IMR-90 (cell line): ENCODE data around the gene MYCBP2. TPM values are rescaled to one million over a fixed set of nuclear protein-coding genes. Genes with fewer than 3 reads are reported as not detected.

ENCODE experiments used
- CTCF ChIP-seq: conservative IDR thresholded peaks from 2 replicates; pipeline ENCODE4 v1.5.1; 2012; ENCODE audit warnings: mild to moderate bottlenecking, low read depth, low read length, improper control_type of control experiment
- polyA plus RNA-seq, 3 experiments: library from polyadenylated mRNA; depleted of rRNA; stranded (reverse); fragments of >200 nt; gene quantifications; 2 replicates each; pipeline ENCODE4 v1.2.3, GENCODE V29; 2012; ENCODE audit warnings: low replicate concordance in 1 of 3
- total RNA-seq: library from RNA; depleted of rRNA; stranded (reverse); fragments of >200 nt; gene quantifications from 2 replicates; pipeline ENCODE4 v1.2.3, GENCODE V29; 2012

Gene MYCBP2
- total and polyA plus RNA-seq, 2 of the 4 experiments (the other 2 are of a cell fraction), result 20.1 to 43.2 TPM

DNA sequence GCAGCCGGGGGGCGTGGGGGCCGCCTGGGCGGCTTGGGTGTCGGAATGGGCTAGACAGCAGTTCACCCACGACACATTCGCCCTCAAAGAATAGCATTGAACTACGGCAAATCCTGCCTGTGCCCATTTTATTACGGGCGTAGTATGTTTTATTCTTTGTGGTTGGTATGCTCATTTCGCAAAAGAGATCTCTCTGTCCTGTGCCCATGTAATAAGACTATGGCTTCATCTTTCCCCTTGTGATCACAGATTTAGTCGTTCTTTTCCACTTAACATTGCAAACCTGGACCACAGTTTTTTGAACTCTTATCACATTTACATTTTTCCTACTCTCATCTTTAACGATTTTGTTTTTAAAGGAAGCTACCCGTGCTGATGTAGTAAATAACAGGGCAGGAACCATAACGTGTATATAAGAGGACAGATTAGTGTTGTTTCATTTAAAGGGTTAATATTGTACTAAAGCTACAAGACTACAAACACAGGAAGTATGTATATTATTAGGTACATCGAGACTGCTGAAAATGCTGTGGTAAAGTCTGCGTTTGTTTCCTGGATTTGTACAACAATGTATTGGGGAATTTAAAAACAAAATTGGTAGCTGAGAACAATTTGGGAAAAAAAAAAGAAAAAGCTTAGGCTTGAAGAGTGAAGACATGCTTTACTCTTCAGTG is 3.2 kb upstream of the MYCBP2 start (continued):
- TF ChIP-seq CTCF, result no peak
